CD8-positive, alpha-beta memory T cell (primary cell): Measurements from ENCODE around the gene TSEN54. TPM values are rescaled to one million over a fixed set of nuclear protein-coding genes. Genes with fewer than 3 reads are reported as not detected.

ENCODE experiments used
- CTCF ChIA-PET: fragments of 350-600 bp; sonication (Branson Sonifier 250); formaldehyde crosslinking; loops from one replicate; lab custom pipeline; 2021; ENCODE audit warnings: antibody characterized with exemption; lab: Charles Lee
- POLR2A ChIA-PET: fragments of 350-600 bp; sonication (Branson Sonifier 250); formaldehyde crosslinking; loops from one replicate; lab custom pipeline; 2021; ENCODE audit warnings: antibody characterized with exemption; lab: Charles Lee
- DNase-seq, 5 donors: peaks; one replicate each; pipeline versions ENCODE4 v3.0.0 to v3.0.0-alpha.2; 2020 to 2022; ENCODE audit warnings: mixed read lengths in 1 of 5
- H3K27ac ChIP-seq: one replicate; pipeline ENCODE4 v1.7.0; 2013; ENCODE audit warnings: low read depth, mild to moderate bottlenecking, low read length, moderate library complexity
- H3K27me3 ChIP-seq: 2 replicates; pipeline ENCODE4 v1.7.0; 2013; ENCODE audit warnings: low read length, mild to moderate bottlenecking; ENCODE audit not compliant: insufficient read depth, poor library complexity, severe bottlenecking
- H3K36me3 ChIP-seq: 2 replicates; pipeline ENCODE4 v1.7.0; 2013; ENCODE audit warnings: mild to moderate bottlenecking, low read length, moderate library complexity; ENCODE audit not compliant: insufficient read depth
- H3K4me1 ChIP-seq: 2 replicates; pipeline ENCODE4 v1.7.0; 2013; ENCODE audit warnings: mild to moderate bottlenecking, low read length, moderate library complexity; ENCODE audit not compliant: insufficient read depth
- H3K4me3 ChIP-seq: 2 replicates; pipeline ENCODE4 v1.7.0; 2013; ENCODE audit warnings: mild to moderate bottlenecking, low read length
- H3K9me3 ChIP-seq: 2 replicates; pipeline ENCODE4 v1.7.0; 2013; ENCODE audit warnings: mild to moderate bottlenecking, low read length
- H3K27ac Mint-ChIP-seq, 8 donors: one replicate each; pipeline ENCODE4 v1.8.0; 2020 to 2021; ENCODE audit warnings: mixed read lengths in 8 of 8, mild to moderate bottlenecking in 6 of 8, inconsistent platforms in 3 of 8, moderate library complexity in 3 of 8
- H3K27me3 Mint-ChIP-seq, 2 donors: one replicate each; pipeline ENCODE4 v1.8.0; 2020 to 2021; ENCODE audit warnings: mixed read lengths in 2 of 2, mild to moderate bottlenecking in 1 of 2, moderate library complexity in 1 of 2
- H3K36me3 Mint-ChIP-seq, 3 donors: one replicate each; pipeline ENCODE4 v1.8.0; 2020 to 2021; ENCODE audit warnings: mixed read lengths in 3 of 3, inconsistent platforms in 1 of 3, mild to moderate bottlenecking in 1 of 3
- H3K4me1 Mint-ChIP-seq, 3 donors: one replicate each; pipeline ENCODE4 v1.8.0; 2020 to 2021; ENCODE audit warnings: mixed read lengths in 3 of 3, inconsistent platforms in 1 of 3, mild to moderate bottlenecking in 1 of 3
- H3K4me3 Mint-ChIP-seq, 7 donors: one replicate each; pipeline ENCODE4 v1.8.0; 2020 to 2021; ENCODE audit warnings: mixed read lengths in 7 of 7, mild to moderate bottlenecking in 6 of 7, moderate library complexity in 4 of 7, inconsistent platforms in 2 of 7
- H3K9me3 Mint-ChIP-seq, 5 donors: one replicate each; pipeline ENCODE4 v1.8.0; 2020 to 2022; ENCODE audit warnings: mixed read lengths in 5 of 5, mild to moderate bottlenecking in 3 of 5, moderate library complexity in 2 of 5, inconsistent platforms in 1 of 5
- polyA plus RNA-seq: library from polyadenylated mRNA; unstranded; fragments of 300-500 nt; fragmentation: Illumina TruSeq; gene quantifications from one replicate; pipeline ENCODE4 v1.2.3, GENCODE V29; 2021
- total RNA-seq, 2 experiments: library from RNA; stranded (reverse); gene quantifications; one replicate each; pipeline ENCODE4 v1.2.3, GENCODE V29; 2021

TSEN54 gene
- total and polyA plus RNA-seq, 3 experiments from 2014 or later, result 49.7 to 152 (median 56.9) TPM

GRCh38 chr17:75506134-75506533, 10.2 kb upstream of the TSEN54 start:
- no peak overlapping the region for H3K27ac ChIP-seq
- H3K9me3 ChIP-seq, result no peaks in the 10 kb centered on the region
- no peak overlapping the region for H3K4me3 ChIP-seq
- ChIA-PET CTCF (interaction anchor here (2.0 kb wide), 1 partner anchor 12 kb away, joined by 7 read pairs; no protein-coding TSS in a partner anchor), POLR2A (no interaction called here)
- no peaks in the 10 kb centered on the region for H3K36me3 Mint-ChIP-seq
- peaks cover 0 to 4% (median 0%) of the 10 kb centered on the region in 3 donors for H3K4me1 Mint-ChIP-seq
- DNase-seq, result no peak
- peaks cover 0 to 3% of the 10 kb centered on the region in 2 donors for H3K27me3 Mint-ChIP-seq
- no peak overlapping the region for H3K27ac Mint-ChIP-seq
- H3K9me3 Mint-ChIP-seq, result no peaks in the 10 kb centered on the region
- no peaks in the 10 kb centered on the region for H3K27me3 ChIP-seq
- H3K36me3 ChIP-seq, result no peaks in the 10 kb centered on the region
- H3K4me3 Mint-ChIP-seq, result no peak overlapping the region
- peaks cover 6% of the 10 kb centered on the region for H3K4me1 ChIP-seq

- CTCF ChIA-PET, result no interaction called here
- Mint-ChIP-seq H3K4me3 (no peak overlapping the region), H3K27ac (no peak overlapping the region), H3K36me3 (no peaks in the 10 kb centered on the region), H3K4me1 (peaks cover 0 to 4% (median 0%) of the 10 kb centered on the region in 3 donors), H3K27me3 (peaks cover 0 to 3% of the 10 kb centered on the region in 2 donors), H3K9me3 (no peaks in the 10 kb centered on the region)
- POLR2A ChIA-PET, result no interaction called here
- H3K9me3 ChIP-seq, result no peaks in the 10 kb centered on the region
- no peak for DNase-seq
- H3K4me3 ChIP-seq, result no peak overlapping the region
- H3K27me3 ChIP-seq, result no peaks in the 10 kb centered on the region
- no peaks in the 10 kb centered on the region for H3K36me3 ChIP-seq
- H3K27ac ChIP-seq, result no peak overlapping the region
- H3K4me1 ChIP-seq, result peaks cover 6% of the 10 kb centered on the region
Observed at GRCh38 chr17:75506888-75507287, 9.4 kb upstream of the TSEN54 start.

GRCh38 chr17:75507733-75508719, 8.3 kb upstream of the TSEN54 start:
- Mint-ChIP-seq H3K9me3 (no peaks in the 10 kb centered on the region), H3K27ac (no peak overlapping the region), H3K36me3 (no peaks in the 10 kb centered on the region), H3K27me3 (peaks cover 0 to 3% of the 10 kb centered on the region in 2 donors), H3K4me3 (no peak overlapping the region), H3K4me1 (peaks cover 0 to 4% (median 0%) of the 10 kb centered on the region in 3 donors)
- no peak overlapping the region for H3K27ac ChIP-seq
- H3K4me3 ChIP-seq, result no peak overlapping the region
- CTCF ChIA-PET, result no interaction called here
- DNase-seq, result no peak
- POLR2A ChIA-PET, result interaction anchor here (0.6 kb wide), 2 partner anchors 321 to 387 kb away, joined by 3 read pairs; no protein-coding TSS in a partner anchor
- peaks cover 6% of the 10 kb centered on the region for H3K4me1 ChIP-seq
- H3K36me3 ChIP-seq, result no peaks in the 10 kb centered on the region
- H3K27me3 ChIP-seq, result no peaks in the 10 kb centered on the region
- no peaks in the 10 kb centered on the region for H3K9me3 ChIP-seq

GRCh38 chr17:75508931-75509361, 7.4 kb upstream of the TSEN54 start:
- H3K9me3 Mint-ChIP-seq, result no peaks in the 10 kb centered on the region
- H3K9me3 ChIP-seq, result no peaks in the 10 kb centered on the region
- peaks cover 0 to 4% (median 0%) of the 10 kb centered on the region in 3 donors for H3K4me1 Mint-ChIP-seq
- peaks cover 5% of the 10 kb centered on the region for H3K4me1 ChIP-seq
- H3K4me3 Mint-ChIP-seq, result no peak overlapping the region
- no peaks in the 10 kb centered on the region for H3K36me3 Mint-ChIP-seq
- ChIA-PET POLR2A (no interaction called here), CTCF (no interaction called here)
- no peak overlapping the region for H3K4me3 ChIP-seq
- H3K27me3 Mint-ChIP-seq, result peaks cover 0 to 3% of the 10 kb centered on the region in 2 donors
- peak overlapping the region in 1 of 8 donors; percentile 11 for H3K27ac Mint-ChIP-seq
- DNase-seq, result no peak
- H3K36me3 ChIP-seq, result no peaks in the 10 kb centered on the region
- no peaks in the 10 kb centered on the region for H3K27me3 ChIP-seq
- no peak overlapping the region for H3K27ac ChIP-seq

GRCh38 chr17:75509528-75510258, 6.6 kb upstream of the TSEN54 start:
- ChIA-PET POLR2A (no interaction called here), CTCF (no interaction called here)
- Mint-ChIP-seq H3K4me3 (no peak overlapping the region), H3K27me3 (peaks cover 0 to 3% of the 10 kb centered on the region in 2 donors), H3K9me3 (no peaks in the 10 kb centered on the region), H3K4me1 (no peaks in the 10 kb centered on the region), H3K27ac (peak overlapping the region in 1 of 8 donors; percentile 55), H3K36me3 (no peaks in the 10 kb centered on the region)
- H3K27me3 ChIP-seq, result no peaks in the 10 kb centered on the region
- H3K4me3 ChIP-seq, result no peak overlapping the region
- no peaks in the 10 kb centered on the region for H3K9me3 ChIP-seq
- no peaks in the 10 kb centered on the region for H3K4me1 ChIP-seq
- H3K27ac ChIP-seq, result no peak overlapping the region
- no peaks in the 10 kb centered on the region for H3K36me3 ChIP-seq
- no peak for DNase-seq

GRCh38 chr17:75511270-75511609, 5.1 kb upstream of the TSEN54 start:
- no peak for DNase-seq
- H3K36me3 Mint-ChIP-seq, result no peaks in the 10 kb centered on the region
- Histone ChIP-seq H3K4me1 (no peaks in the 10 kb centered on the region), H3K27me3 (no peaks in the 10 kb centered on the region), H3K36me3 (no peaks in the 10 kb centered on the region), H3K4me3 (no peak overlapping the region), H3K9me3 (no peaks in the 10 kb centered on the region), H3K27ac (no peak overlapping the region)
- peak overlapping the region in 1 of 8 donors; percentile 48 for H3K27ac Mint-ChIP-seq
- no peaks in the 10 kb centered on the region for H3K9me3 Mint-ChIP-seq
- H3K4me1 Mint-ChIP-seq, result no peaks in the 10 kb centered on the region
- H3K27me3 Mint-ChIP-seq, result peaks cover 0 to 5% of the 10 kb centered on the region in 2 donors
- peak overlapping the region in 1 of 7 donors; percentile 68 for H3K4me3 Mint-ChIP-seq
- CTCF ChIA-PET, result no interaction called here
- POLR2A ChIA-PET, result no interaction called here

- H3K4me3 ChIP-seq, result no peak overlapping the region
- H3K27ac ChIP-seq, result no peak overlapping the region
- peak overlapping the region in 1 of 8 donors; percentile 48 for H3K27ac Mint-ChIP-seq
- ChIA-PET CTCF (interaction anchor here (0.7 to 1.2 kb wide), 2 partner anchors 9 to 85 kb away, joined by 3 read pairs; no protein-coding TSS in a partner anchor), POLR2A (no interaction called here)
- no peaks in the 10 kb centered on the region for H3K4me1 Mint-ChIP-seq
- no peaks in the 10 kb centered on the region for H3K9me3 ChIP-seq
- H3K27me3 Mint-ChIP-seq, result peaks cover 0 to 5% of the 10 kb centered on the region in 2 donors
- no peaks in the 10 kb centered on the region for H3K4me1 ChIP-seq
- H3K27me3 ChIP-seq, result no peaks in the 10 kb centered on the region
- H3K36me3 Mint-ChIP-seq, result no peaks in the 10 kb centered on the region
- H3K4me3 Mint-ChIP-seq, result peak overlapping the region in 1 of 7 donors; percentile 68
- no peaks in the 10 kb centered on the region for H3K36me3 ChIP-seq
- no peaks in the 10 kb centered on the region for H3K9me3 Mint-ChIP-seq
- DNase-seq, result no peak
Observed at GRCh38 chr17:75511610-75512575, 4.4 kb upstream of the TSEN54 start.
